ENCODE measurements around the gene LPCAT1.
"Not testable (repeated sequence)": the region's sequence is repeated elsewhere in the genome, so short reads cannot be mapped to it uniquely, and the experiment has no call there.

LPCAT1 gene

GRCh38 chr5:1428107-1428506 is 95.7 kb downstream of the LPCAT1 start:
- DNase-seq (ENCODE audit: low read depth, low spot score) = no peak

DNA sequence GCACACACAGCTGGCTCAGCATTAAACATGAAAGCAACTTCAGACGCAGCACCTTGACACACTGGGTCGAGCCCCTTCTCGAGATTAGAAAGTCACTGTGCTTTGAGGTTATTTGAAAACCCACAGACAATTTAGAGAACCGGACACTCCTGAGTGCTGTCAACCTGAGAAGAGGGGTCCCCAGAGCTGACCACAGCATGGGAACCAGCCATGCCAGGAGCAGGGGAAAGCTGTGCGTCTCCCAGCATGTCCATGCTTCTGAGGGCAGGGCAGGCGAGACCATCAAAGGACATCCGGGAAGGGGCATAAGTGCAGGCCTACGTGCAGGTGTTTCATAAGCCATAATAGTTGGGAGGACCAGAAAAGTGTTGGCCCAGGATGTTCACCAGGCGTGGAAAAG is 99.0 kb downstream of the LPCAT1 start:
- DNase-seq (ENCODE audit: low read depth, low spot score) = no peak

GRCh38 chr5:1423901-1424603 is 99.7 kb downstream of the LPCAT1 start:
- DNase-seq (ENCODE audit: low read depth, low spot score) = no peak

DNA sequence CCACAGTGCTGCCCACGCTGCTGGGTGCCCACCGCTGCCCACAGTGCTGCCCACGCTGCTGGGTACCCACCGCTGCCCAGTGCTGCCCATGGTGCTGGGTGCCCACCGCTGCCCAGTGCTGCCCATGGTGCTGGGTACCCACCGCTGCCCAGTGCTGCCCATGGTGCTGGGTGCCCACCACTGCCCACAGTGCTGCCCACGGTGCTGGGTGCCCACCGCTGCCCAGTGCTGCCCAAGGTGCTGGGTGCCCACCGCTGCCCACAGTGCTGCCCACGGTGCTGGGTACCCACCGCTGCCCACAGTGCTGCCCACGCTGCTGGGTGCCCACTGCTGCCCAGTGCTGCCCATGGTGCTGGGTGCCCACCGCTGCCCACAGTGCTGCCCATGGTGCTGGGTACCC is 101.2 kb downstream of the LPCAT1 start:
- DNase-seq (ENCODE audit: low read depth, low spot score) = not testable (repeated sequence)

- no peak for DNase-seq (ENCODE audit: low read depth, low spot score)
These were observed 102.0 kb downstream of the LPCAT1 start for GRCh38 chr5:1421521-1422341.

DNA sequence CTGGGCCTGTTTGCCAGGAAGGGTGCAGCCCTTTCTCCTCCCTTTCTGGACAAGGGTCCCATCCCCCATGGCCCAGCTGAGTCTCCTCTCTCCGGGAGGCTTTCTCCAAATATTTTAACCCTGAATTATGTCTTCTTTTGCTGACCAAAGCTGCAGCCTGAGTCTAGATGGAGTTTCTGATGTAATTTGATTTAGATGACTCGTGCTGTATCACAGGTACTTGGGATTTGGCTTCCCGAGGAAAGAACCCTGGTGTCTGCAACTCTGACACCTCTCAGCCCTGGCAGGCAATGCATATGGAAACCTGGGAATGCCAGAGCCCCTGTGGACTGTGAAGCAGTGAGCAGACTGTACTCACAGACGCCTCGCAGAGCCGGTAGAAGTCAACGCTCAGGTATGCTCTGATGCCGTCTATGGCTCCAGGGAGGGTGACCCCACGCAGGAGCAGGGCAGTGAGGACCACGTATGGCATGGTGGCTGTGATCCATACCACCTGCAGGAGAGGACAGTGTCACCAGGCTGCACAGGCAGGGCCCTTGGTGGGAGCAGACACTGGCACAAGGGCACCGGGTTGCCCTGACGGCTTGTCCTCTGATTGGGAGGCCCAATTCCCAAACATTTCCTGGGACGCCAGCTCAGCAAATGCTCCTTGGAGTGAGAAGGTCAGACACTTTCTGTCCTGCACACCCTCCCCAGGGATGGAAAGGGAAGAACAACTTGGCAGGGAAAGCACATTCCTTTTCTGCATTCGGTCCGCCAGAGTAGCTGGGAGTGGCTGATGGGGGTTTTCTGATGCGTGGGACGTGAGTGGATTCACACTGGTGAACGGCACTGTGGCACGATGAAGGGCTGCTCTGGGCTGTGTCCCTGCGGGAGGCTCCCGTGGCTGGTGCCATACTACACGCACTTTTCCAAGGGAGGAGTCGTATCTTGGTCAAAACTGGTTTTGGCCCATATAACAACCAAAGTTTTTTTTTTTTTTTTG is 103.3 kb downstream of the LPCAT1 start:
- no peak for DNase-seq (ENCODE audit: low read depth, low spot score)

DNA sequence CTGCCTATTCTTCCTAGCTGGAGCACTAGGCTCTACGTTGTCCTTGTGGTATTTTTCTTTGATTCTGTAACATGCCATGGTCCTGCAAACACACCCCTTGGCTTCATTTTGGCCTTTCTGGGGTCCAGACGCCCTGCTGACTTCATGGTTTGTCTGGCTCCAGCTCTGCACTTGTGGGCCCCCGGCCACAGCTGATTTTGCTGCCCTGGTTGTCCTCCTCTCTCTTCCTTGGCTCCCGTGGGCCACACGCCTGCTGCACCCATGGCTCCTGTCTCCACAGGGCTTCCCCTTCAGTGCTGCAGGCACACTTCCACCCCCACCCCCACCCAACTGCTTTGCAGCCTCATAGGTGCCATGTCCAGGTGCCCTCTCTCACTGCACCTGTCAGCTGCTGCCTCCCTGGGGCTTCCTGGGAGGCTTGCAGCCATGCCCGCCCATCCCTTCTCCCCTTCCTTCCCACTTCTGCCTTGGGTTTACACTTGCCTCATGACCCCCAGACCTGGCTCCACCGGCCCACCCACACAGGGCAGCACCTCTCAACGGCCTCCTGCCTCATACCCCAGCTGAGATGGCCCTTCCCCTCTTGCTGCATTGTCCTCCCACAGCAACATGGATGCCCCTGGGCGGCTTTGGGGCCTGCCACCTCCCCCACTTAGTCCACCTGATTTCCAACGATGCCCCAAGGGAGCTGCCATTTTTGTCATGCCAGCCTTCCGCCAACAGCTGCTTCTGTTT is 104.1 kb downstream of the LPCAT1 start:
- no peak for DNase-seq (ENCODE audit: low read depth, low spot score)

DNA sequence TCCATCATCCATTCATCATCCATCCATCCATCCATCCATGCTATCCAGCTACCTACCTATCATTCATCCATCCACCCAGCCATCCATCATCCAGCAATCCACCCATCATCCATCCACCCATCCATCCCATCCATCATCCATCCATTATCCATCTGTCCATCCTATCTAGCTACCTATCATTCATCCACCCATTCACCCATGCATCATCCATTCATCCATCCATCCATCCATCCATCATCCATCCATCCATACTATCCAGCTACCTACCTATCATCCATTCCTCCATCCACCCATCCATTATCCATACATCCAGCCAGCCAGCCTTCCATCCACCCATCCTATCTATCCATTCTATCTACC is 104.9 kb downstream of the LPCAT1 start:
- DNase-seq (ENCODE audit: low read depth, low spot score) = no peak

DNA sequence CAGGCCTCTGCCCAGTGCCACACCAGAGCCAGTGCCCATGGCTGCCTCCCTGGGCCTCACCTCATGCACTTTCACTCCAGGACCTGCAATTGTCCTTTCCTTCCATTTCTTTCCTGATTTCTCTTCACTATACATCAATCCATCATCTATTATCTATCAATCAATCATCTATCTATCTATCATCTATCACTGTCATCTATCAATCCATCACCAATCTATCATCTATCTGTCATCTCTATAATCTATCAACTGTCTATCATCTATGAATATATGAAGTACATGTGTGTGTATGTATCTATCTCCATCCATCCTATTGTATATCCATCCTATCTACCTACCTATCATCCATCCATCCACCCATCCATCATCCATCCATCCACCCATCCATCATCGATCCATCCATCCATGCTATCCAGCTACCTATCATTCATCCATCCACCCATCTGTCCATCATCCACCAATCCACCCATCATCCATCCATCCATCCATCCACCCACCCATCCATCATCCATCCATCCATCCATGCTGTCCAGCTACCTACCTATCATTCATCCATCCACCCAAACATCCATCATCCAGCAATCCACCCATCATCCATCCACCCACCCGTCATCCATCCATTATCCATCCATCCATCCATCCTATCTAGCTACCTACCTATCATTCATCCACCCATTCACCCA is 105.4 kb downstream of the LPCAT1 start:
- no peak for DNase-seq (ENCODE audit: low read depth, low spot score)

GRCh38 chr5:1417586-1418225 is 106.1 kb downstream of the LPCAT1 start:
- no peak for DNase-seq (ENCODE audit: low read depth, low spot score)

GRCh38 chr5:1416856-1417469 is 106.8 kb downstream of the LPCAT1 start:
- DNase-seq (ENCODE audit: low read depth, low spot score) = no peak

DNA sequence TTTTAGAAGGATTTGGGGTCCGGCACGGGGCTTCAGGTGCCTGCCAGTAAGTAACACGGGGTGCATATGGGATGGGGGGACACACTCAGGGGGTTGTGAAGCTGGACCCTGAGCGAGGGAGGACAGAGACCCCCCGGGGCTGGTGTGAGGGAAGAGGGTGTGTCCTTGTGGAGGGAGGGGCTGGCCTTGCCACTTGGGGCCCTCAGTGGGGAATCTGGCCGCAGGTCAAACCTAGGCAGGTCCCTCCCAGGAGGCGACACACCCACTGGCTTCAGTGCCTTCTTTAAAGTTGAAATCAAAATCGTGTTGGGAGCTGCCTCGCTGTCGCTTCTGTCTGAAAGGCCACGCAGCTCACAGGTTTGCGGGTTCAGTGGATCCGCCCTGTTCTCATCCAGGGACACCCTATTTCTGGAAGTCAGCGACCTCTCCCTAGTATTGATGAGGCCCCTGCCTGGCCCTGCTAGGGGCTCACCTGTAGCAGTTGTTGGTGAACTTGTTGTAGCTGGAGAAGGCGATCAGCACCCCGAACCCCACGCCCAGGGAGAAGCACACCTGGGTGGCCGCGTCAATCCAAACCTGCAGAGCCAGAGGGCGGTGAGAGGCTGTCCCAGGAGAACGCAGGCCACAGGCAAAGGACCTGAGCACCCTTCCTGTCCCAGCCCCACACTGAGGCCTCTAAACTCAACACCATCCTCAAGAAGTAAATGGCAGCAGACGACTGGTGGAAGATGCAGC is 108.0 kb downstream of the LPCAT1 start:
- DNase-seq (ENCODE audit: low read depth, low spot score) = no peak

- no peak for DNase-seq (ENCODE audit: low read depth, low spot score)
These were observed 108.7 kb downstream of the LPCAT1 start for GRCh38 chr5:1415059-1415425.

DNA sequence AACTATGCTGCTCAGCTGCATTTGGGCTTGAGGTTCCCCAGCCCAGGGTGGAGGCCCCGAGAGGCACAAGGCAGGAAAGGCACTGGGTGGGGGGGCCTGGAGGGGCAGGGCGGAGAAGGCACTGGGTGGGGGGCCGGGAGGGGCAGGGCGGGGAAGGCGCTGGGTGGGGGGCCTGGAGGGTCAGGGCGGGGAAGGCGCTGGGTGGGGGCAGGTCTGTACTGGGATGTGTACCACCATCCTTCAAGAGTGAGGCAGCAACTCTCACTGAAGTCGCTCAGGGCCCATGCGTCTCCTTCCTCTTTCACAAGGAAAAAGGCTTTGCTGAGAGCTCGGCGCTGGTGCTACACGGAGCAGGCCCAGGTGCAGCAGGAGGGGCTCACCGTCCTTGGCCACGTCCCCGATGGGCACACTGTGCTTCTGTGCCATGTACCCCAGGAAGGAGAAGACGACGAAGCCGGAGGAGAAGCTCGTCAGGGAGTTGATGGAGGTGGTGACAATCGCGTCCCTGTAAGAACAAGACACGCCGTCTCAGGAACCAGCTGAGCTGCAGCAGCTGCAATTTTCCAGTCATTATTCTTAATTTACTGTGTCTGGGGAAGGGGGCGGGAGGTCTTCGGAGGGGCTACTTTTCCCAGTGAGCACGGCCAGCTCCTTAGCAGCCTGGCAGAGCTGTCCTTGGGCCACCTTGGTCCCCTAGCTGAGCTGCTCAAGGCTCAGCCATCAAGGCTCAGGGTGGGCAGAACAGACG is 109.3 kb downstream of the LPCAT1 start:
- DNase-seq (ENCODE audit: low read depth, low spot score) = no peak

DNA sequence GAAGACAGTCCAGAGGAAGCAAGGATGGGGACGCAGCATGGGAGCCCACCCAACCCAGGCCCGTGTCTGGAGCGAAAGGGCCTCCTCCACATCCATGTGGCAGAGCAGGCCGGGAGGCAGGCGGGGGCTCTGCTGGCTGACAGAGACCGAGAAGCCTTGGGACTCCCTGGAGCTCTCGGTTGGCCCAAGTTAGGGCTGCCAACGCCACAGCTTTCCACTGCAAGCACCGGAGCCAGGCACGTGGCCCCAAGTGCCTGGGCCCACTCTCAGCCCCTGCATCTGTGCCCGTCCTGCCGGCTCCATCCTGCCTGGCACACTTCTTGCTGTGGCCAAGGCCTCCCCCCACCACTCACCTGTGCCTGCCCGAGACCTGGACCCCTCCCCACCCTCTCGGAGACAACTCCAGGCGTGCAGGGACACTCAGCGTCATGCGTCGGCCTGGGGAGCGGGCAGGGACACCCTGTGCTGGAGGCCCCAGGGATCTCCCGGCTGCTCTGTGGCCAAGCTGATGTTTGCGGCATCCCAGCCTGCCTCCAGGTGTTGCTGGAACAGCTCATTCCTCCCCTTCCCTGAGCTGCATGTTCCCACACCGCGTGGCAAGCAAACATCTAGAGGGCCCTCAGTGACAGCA is 110.0 kb downstream of the LPCAT1 start:
- no peak for DNase-seq (ENCODE audit: low read depth, low spot score)

GRCh38 chr5:1413211-1413610 is 110.5 kb downstream of the LPCAT1 start:
- DNase-seq (ENCODE audit: low read depth, low spot score) = no peak

- no peak for DNase-seq (ENCODE audit: low read depth, low spot score)
These were observed 111.1 kb downstream of the LPCAT1 start for GRCh38 chr5:1412621-1413020.

DNA sequence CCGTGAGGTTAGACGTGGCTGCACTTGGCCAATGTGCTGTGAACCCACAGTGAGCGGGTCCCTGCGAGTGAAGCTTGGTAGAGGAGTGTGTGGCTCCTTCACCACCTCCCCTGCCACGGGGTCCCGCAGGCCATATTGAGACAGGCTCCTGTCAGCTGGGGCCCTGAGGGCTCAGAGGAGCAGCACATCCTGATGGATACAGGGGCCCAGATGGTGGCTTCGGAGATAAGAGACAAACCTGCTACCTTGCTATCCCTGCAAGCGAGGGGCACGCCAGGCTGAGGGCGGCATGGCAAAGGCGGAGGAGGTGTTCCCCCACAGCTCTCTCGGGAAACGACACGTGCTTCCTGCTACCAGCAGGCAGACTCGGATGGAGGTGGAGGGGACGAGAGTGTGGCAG is 111.6 kb downstream of the LPCAT1 start:
- no peak for DNase-seq (ENCODE audit: low read depth, low spot score)
